ENCODE measurements around the gene SOX9. TPM values are rescaled to one million over a fixed set of nuclear protein-coding genes. Genes with fewer than 3 reads are reported as not detected.
"Not testable (repeated sequence)": the region's sequence is repeated elsewhere in the genome, so short reads cannot be mapped to it uniquely, and the experiment has no call there.

SOX9 gene
- total RNA-seq, 1 experiment from 2014 or later, result 11.3 TPM

DNA sequence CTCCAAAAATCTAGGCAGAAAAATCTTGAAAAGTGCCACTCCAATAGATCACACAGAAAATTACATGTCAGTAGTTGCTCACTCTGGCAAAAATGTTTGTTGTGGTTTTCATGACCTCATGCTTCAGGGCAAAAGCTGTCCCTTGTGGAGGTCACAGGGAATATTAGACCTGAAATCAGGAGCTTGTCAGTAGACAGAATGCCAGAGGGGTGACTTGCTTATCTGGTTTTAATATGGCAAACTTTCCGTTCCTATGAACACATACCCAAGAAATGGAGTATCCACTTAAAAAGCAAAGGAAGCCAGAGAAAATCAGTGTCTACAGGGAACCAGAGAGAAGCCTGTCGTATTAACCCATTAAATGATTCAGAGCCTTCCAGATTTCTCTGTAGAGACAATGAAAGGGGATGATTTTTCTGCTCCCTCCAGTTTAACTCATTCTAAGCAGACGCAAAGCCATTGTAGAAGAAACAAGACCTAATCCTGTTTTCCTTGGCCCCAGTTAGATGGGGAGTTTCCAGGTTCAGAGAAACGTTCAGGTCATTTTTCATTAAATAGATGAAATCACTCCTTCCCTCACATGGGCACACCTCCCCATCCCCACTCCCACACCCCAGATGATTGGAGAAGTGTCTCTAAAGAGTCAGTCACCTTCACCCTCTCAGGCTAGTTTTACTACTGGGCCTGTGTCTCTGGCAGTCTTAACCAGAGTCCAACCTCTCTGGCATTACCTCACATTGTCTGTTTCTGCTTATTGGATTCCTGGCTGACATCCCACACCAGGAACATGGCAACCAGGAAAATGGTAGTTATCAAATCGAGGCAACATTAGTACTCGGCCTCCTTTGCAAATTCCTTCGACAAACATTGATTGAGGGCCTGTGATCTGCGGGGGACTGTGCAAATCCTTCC is 6.0 kb downstream of the SOX9 start:
- peak; percentile 84 for DNase-seq (ENCODE audit: low read depth)

DNA sequence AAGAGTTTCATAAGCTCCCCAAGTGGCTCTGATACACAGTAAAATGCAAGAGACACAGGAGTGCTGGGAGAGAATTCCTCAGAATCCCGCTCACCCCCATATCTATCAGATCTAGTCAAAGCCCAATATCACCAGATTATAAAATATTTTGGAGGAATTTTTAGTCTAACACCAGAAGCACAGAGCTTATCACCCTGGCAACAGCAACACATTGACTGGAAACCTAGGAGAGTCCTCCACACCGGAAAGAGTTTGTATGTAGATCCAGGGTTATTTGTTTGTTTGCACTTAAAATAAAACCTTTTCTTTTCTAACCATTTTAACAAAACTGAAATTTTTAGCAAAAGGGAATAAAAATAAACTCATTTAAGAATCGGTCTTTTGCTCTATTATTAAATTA is 7.2 kb downstream of the SOX9 start:
- no peak for DNase-seq (ENCODE audit: low read depth)

DNA sequence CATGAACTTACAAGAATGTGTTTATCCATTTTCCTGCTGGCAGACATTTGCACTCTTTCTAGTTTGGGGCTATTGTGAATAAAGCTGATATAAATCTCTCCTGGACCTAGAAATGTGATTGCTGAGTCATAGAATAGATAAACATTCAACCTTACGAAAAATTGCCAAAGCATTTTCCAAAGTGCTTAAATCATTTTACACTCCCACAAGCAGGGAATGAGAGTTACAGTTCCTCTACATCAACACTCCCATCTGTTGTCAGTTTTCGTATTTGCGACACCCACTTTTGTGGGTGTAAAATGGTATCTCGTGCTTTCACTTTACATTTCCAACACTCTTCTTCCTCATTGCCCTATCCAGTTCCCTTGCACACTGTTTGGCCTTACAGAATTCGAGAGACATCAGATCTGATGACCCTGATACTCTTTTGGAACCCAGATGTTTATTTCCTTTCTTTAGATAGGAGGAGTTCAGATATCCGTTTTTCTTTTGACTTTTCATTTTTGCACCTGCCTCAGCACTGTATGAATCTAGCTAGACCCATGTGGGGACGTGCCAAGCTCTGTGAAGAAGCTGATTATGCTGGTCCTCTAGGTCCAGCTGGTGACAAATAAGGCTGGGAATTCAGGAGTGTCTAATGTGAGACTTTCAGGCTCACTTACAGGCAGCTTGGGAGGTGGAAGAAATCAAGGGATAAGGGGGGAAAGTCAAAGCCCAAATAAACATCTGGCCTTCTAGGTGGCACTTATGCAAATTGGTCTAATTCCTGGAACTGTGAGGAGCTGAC is 14.0 kb downstream of the SOX9 start:
- DNase-seq (ENCODE audit: low read depth), result no peak

DNA sequence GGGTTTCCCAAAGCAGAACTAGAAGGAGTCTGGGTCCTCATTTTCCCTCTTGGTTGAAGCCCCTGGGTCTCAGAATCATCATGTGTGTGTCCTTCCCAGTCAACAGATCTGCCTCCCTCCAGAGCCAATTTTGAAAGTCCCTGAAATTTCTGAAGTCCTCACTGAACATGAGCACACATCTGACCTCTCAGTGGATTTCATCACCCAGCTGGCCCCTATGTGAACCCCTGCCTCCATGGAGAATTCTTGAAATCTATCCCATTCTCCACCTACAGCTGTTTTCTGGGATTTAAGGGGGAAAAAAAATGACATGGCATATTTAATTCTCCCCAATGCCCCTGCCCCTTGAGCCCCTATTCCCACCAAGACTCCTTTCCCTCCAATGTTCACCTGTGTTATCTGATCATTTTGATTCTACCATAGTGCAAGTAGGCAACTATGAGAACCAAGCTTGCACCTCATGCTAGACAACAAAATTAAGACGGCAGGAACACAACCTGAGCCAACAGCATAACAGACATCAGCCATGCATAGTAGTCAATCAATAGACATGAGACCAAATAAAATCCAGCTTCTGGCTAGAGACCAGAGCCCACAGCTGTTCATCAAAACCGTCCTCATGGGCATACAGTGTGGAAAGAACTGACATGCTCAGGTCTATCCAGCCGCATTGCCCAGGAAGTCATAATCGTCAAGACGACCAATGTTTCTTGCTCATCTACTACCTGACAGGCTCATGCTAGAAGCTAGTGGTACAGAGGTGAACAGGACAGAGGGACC is 14.9 kb downstream of the SOX9 start:
- DNase-seq (ENCODE audit: low read depth), result peak; percentile 53

DNA sequence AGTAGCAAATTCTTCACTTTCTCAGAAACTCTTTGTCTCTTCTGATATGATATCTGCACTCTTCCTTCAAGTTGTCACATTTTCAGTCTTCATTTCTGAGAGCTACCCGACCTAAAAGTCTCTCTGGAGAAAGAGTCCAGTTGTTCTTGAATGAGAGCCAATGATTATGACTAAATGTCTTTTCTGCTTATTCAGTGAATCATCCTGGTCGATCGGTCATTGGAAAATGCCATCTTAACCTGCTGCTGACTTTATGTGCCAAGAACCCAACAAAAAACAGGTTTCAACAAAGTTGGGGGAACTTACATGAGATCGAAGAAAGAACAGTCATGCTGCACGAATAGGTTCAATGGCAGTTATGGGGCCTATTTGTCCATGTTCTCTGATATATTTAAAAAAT is 15.9 kb downstream of the SOX9 start:
- DNase-seq (ENCODE audit: low read depth), result peak; percentile 86

DNA sequence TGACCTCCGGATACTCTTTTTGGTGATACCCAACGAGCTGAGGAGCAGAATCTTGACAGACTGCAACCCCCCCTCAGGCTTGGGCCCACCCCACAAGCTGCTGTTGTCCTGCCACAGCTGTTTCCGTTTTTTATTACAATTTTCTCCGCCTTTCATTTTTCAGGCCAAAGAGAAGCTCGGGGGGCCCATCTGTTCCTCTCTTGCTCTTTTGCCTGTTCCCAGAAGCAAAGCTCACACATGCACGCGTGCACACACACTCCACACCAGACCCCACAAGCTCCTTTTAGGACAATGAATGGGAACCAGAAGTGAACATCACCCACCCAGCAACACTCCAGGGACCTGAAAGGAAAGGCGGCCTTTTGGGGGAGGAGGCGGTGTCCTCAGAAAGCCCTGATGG is 16.3 kb downstream of the SOX9 start:
- no peak for DNase-seq (ENCODE audit: low read depth)

DNA sequence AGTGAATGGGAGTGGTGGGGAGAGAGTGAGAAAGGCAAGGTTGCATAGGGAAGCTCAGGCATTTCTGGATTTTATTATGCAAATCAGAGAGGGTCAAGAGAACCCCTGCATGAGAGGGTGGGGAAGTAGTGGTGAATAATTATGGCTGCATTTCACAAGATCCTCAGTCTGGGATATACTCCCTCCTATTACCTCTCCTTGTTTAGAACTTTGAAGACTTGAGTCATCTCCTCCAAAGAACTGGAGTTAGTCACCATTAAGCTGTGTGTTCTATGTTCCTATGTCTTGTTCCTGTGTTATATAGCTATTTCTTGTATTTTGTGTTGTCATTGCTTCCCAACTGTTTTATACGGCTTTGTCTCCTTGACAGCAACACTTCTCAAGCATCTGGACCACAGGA is 18.4 kb downstream of the SOX9 start:
- peak; percentile 60 for DNase-seq (ENCODE audit: low read depth)

DNA sequence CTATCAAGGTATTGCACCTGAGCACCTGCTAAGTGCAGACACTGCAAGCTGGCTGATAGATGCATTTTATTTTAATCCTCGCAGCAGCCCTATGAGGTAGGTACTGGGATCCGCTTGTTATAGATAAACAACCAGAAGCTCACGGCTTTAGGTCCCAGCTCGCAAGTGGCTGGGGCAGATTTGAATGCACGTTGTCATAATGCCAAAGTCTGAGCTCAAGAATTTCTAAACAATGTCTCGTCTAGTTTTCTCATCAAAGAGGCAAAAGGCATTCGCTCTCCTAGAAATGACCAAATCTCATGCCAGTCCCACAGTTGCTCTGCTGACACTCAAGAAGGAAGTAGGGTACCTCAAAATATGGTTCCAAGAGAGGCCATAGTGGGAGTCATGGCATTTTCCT is 20.5 kb downstream of the SOX9 start:
- DNase-seq (ENCODE audit: low read depth), result no peak

DNA sequence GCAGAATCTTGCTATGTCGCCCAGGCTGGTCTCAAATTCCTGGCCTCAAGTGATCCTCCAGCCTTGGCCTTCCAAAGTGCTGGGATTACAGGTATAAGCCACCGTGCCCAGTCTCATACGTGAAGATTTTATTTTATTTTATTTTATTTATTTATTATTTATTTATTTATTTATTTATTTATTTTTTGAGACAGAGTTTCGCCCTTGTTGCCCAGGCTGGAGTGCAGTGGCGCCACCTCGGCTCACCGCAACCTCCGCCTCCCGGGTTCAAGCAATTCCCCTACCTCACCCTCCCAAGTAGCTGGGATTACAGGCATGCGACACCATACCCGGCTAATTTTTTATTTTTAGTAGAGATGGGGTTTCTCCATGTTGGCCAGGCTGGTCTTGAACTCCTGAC is 21.3 kb downstream of the SOX9 start:
- DNase-seq (ENCODE audit: low read depth), result not testable (repeated sequence)

DNA sequence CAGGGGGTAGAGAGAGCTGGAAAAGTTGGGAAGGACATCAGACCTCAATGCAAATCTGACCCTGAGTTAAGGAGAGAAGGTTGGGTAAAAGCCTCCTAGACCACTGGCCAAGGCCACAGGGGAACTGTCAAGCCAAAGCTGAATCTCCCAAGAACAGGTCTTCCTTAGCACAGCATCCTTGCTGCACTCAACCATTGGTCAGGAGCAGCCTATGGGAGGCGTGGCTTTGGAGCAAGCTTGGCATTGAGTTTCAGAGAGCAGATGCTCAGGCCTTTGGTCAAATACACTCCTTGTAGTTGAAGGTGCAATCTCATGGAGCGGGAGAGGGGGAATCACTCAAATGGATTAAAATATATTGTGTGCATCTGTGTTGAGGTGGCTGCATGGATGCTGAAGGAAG is 21.8 kb downstream of the SOX9 start:
- DNase-seq (ENCODE audit: low read depth), result no peak

DNA sequence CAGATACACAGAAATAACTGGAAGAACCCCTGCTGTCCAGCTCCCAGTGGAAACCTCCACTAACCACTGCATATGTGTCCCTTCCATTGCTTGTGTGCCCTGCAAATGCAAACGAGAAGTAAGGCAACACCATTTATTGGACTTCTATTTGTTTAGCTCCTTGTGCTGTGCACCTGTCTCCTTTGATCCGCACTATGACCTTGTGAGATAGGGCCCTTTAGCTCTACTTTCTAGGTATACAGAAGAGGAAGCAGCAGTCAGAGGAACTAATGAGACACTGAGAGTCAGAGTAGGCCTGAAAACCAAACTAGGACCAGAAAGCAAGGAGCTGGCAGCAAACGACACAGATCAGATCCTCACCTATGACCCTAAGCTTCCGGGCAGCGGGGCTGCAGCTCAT is 22.4 kb downstream of the SOX9 start:
- no peak for DNase-seq (ENCODE audit: low read depth)

DNA sequence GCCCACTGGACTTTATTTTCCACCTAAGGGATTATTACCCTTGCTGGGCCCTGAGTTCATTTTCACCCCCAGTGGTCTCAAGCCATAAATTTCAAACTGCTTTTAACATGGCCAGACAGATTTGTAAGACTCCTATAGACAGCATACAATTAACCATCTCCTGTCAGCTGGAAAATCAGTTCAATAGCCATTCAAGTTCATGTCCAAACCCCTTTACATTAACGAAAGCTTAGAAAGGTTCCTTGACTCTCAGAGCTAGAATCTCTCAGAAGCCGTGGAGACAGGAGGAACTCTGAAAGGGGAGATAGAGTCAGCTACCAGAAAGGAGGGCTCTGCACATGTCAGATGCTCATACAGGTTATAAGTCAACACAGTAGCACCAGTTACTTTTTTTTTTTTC is 23.3 kb downstream of the SOX9 start:
- no peak for DNase-seq (ENCODE audit: low read depth)

DNA sequence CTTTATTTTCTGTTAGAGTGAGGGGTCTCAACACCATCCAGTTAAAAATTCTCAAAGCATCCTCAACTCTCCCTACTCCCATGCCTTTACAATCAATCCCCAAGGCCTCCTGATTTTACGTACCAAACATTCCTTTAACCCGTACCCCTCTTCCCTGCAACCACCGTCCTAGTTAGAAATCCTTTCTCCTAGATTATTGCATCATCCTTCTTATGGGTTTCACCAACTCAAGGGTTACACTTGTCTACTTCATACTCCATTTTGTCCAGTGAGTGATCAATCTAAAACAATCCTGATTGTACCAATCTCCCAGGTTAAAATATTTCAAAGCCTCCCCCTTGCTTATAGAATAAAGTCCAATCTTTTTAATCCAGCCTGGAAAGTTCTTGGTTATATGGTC is 24.7 kb downstream of the SOX9 start:
- no peak for DNase-seq (ENCODE audit: low read depth)

DNA sequence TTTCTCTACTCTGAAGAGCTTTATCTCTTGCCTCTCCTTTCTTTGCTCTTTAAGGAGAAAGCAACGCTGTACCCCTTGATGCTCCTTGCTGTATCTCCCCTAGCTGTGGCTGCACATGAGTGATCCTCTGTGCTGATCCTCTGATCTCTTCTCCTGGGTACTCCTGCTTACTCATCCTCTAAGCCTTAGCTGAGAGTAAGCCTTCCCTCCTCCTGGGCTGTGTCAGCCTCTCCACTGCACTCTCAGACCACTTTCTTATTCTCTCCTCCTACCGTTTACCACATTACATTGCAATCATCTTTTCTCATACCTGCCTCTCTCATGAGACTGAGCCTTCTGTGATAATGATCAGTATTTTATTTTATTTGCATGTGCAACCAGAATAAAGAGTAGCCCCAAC is 25.1 kb downstream of the SOX9 start:
- peak; percentile 43 for DNase-seq (ENCODE audit: low read depth)

DNA sequence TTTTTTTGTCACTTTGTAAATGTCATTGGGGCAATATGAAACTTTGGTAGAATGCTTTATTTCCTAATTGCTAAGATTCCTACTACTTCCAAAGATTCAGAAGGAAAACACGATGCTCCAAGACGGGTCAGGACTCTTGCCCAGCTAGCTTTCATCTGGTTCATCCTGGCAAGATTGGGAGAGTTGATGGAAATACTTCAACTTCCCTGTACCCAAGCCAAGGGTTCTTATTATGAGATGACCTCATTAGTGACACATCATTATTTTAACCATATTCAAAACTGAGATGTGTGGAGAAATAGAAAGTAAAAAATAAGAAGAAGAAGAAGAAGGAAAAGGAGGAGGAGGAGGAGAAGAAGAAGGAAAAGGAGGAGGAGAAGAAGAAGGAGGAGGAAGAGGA is 25.6 kb downstream of the SOX9 start:
- DNase-seq (ENCODE audit: low read depth), result no peak

DNA sequence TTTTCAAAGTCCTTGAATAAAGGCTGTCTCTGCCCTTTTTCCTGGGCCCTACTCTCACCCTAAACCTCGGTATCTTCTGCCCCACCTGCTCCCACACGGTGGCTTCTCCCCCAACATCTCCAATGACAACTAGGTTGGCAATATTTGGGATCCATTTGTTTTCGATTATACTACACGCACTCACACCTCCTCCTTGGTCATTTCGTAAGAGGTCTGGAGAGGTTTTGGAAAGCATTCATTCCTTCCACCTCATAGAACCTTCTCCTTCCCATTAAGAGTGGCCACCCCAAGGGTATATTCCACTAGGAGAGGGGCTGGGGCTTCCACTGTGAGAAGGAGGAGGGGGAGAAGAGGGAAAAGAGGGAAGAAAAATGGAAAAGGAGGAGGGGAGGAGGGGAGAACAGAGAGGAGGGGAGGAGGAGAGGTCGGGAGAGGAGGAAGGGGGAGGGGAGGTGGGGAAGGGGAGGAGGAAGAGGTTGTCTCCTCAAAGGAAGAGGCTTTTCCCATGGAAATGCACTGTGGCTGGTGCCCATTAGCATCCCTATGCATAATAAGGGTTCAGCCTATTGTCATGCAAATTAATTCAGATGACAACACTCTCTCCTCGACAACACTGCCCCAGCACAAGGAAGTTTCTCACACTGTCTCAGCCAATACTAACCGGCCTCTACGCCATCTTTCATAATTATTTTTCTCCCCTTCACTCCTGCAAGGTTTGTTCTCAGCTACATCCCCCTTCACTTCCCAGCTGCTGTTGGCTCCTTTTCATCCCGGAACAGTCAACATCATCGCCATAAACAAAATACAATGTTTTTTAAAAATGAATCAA is 30.0 kb downstream of the SOX9 start:
- no peak for DNase-seq (ENCODE audit: low read depth)

DNA sequence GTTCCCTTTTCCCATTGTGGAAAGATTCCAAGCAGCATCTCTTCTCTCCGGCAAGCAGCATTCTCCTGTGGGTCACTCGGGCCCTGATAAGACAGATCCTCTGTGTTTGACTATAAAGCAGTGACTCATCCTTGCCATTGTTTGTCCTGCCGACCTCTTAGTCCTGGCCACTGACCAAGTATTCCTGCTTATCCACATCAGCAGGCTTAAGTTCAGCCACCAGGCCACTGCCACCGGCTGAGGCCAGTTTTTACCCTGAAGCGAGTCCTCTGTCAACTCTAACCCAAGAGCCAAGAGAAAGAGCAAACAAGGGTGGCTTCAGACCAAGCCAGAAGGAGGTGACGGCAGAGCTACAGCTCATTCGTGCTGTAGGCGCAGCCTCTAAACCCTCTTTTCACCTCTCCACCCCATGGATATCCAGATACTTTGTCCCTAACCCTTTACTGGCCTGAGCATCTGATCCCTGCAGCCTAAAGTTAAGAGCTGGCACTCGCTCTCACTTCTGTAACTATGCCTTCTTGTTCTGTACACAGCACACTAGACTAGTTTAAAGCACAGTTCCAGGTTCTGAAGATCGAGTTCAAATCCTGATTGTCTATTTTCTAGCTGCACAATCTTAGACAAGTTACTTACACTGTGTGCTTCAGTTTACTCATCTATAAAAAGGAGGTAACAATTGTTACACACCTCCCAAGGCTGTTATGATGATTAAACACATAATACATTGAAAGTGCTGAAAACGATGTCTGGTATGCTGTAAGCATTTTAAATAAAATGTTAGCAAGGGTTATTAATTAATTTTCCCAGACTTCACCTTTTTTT is 31.0 kb downstream of the SOX9 start:
- DNase-seq (ENCODE audit: low read depth), result peak; percentile 94

DNA sequence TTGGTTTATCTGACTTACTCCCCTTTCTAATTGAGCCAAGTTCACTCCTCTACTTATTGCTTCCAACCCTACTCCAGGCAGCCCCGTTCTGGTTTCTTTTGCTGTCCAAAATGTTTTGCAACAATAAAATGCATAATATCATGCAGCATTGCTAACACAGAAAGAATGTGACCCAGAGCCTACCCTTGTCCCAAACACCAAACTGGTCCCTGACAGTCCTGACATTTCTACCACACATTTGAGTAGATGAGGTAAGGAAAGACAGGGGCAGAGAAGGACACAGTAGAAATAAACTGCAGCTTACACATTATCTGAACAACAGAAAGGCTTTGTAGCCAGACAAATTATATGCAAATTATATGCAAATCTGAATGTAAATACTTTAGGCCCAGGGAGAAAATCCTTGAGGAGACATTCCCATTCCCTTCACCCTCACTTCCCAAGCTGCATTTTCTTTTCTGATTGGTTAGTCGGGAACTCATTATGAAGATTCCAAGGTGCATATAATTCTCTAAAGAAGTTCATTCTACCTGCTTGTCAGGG is 31.6 kb downstream of the SOX9 start:
- peak; percentile 63 for DNase-seq (ENCODE audit: low read depth)

DNA sequence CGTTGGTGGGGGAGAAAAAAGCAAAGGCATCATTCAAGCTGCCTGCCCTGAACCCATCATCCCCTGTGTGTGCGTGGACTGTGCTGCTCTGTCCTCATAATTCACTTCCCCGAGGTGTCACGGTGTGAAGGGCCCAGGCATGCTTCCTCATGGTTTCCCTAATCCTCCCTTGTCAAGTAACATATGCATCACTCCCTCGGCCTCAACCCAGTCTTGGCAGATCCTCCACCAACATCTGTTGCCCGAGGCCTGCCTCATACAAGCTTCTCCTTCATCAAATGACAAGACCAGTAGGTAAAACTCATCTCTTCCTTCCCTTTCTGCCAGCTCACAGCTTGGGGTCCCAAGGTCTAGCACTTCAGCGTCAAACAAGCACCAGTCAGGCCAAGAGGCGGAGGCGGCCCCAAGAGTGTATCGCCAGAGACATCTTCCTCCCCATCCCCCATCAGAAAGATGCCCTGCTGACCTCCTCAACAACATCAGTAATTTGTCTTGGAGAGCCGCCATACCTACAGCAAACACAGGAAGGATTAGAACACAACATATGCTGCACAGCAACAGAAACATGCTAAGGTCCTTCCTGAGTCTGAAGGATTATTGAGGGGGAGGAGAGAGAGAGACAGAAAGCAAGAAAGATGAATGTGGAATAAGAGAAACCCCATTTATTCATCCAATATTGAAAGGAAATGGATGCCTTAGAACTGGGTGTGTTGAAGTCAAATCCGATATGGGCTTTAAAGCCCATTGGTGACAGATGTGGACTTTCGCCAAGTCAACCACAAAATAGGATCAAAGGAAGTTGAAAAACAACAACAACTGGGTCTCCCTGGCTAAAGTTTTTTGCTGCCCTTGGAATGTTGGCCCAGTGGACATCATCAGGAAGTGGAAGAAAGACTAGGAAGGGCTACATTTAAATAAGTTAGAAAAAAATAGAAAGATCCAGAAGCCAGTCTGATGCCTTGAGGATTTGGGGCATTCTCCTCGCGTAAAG is 38.4 kb downstream of the SOX9 start:
- DNase-seq (ENCODE audit: low read depth), result peak; percentile 89

Measured in LHCN-M2 (cell line).